Coronary artery (tissue), 2 donors: ENCODE measurements around the gene G0S2.

ENCODE experiments used
- DNase-seq: peaks from one replicate; pipeline ENCODE4 v3.0.0-alpha.2; 2017; ENCODE audit warnings: low spot score
- H3K27ac ChIP-seq, 2 donors: fragments of 200-600 bp; sonication (generic); one replicate each; pipeline ENCODE4 v1.5.1; 2016 to 2019
- H3K4me3 ChIP-seq: fragments of 200-600 bp; sonication (generic); 2 replicates; pipeline ENCODE4 v1.5.1; 2016; ENCODE audit warnings: mild to moderate bottlenecking, moderate library complexity
- TF ChIP-seq, protein P1 (sequence below): fragments of 200-600 bp; sonication (generic); IDR thresholded peaks from one replicate; pipeline ENCODE4 v1.5.1; 2019; ENCODE audit warnings: antibody characterized with exemption

The G0S2 gene

DNA sequence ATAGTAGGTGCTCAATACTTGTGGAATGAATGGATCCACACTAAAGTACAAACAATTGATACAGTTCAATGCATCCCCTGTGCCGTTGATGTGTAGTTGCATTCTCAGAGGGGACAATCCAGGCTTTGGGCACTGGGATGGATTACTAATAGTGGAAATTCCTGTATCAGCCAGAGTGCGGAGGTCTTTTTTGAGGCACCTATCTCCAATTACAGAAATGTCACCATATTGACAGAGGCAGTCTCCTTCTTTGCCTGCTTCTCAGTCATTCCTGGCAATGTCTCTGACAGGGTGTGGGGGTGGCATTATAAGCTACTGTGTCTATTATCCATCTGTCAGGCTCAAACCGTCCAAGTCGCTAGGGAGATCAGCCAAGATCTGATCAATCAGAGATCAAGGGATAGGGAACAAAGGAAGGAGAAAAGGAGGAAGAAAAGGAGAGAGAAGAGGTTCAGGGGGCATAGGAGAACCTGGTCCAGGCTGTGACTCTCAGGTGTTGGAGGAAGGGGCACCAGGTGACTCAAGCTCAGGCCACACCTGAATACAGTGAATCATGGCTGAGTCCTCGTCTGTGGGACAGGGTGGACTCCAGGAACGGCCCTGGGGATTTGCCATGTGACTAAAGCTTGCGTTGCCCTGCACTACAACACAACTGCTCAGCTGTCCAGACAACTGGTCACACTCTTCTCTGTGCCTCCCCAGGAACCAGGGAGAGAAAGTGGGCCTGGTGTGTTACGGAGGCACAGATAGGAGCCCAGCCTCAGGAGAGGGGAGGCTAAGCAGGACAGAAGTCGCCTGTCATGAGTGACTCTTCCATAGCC is 19.6 kb upstream of the G0S2 start:
- H3K4me3 ChIP-seq: no peak overlapping the region
- H3K27ac ChIP-seq: no peak overlapping the region

GRCh38 chr1:209657140-209657879 is 17.9 kb upstream of the G0S2 start:
- TF ChIP-seq, protein P1, sequence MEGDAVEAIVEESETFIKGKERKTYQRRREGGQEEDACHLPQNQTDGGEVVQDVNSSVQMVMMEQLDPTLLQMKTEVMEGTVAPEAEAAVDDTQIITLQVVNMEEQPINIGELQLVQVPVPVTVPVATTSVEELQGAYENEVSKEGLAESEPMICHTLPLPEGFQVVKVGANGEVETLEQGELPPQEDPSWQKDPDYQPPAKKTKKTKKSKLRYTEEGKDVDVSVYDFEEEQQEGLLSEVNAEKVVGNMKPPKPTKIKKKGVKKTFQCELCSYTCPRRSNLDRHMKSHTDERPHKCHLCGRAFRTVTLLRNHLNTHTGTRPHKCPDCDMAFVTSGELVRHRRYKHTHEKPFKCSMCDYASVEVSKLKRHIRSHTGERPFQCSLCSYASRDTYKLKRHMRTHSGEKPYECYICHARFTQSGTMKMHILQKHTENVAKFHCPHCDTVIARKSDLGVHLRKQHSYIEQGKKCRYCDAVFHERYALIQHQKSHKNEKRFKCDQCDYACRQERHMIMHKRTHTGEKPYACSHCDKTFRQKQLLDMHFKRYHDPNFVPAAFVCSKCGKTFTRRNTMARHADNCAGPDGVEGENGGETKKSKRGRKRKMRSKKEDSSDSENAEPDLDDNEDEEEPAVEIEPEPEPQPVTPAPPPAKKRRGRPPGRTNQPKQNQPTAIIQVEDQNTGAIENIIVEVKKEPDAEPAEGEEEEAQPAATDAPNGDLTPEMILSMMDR: no peak
- DNase-seq: peak; percentile 47
- Histone ChIP-seq H3K27ac (no peak overlapping the region), H3K4me3 (no peak overlapping the region)

More for the DNA sequence above, 19.6 kb upstream of the G0S2 start:
- DNase-seq: no peak
- TF ChIP-seq, protein P1: no peak

GRCh38 chr1:209657918-209658317 is 17.3 kb upstream of the G0S2 start:
- no peak overlapping the region for H3K4me3 ChIP-seq
- DNase-seq: peak; percentile 24
- H3K27ac ChIP-seq: no peak overlapping the region
- TF ChIP-seq, protein P1: no peak

- no peak overlapping the region for H3K27ac ChIP-seq
- DNase-seq: no peak
- no peak overlapping the region for H3K4me3 ChIP-seq
- TF ChIP-seq, protein P1: no peak
These were observed 15.3 kb upstream of the G0S2 start for GRCh38 chr1:209659909-209660308.

DNA sequence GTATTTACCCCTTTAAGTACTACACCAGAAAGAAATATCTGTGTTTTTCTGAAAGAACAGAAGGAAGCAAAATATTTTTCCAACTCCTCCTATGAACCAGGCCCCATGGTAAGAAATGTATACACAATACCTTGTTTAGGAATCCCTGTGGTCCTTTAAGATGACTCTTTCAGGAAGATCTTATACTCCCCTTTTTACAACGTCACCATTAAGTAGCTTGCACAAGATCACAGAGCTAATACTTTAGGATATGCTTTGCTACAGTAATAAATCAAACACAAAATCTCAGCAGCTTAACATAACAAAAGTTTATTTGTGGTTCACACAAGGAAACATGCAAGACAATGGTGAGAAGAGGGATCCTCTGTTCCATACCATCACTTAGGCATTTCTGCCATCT is 14.1 kb upstream of the G0S2 start:
- Histone ChIP-seq H3K27ac (no peak overlapping the region), H3K4me3 (no peak overlapping the region)
- TF ChIP-seq, protein P1: no peak
- no peak for DNase-seq

DNA sequence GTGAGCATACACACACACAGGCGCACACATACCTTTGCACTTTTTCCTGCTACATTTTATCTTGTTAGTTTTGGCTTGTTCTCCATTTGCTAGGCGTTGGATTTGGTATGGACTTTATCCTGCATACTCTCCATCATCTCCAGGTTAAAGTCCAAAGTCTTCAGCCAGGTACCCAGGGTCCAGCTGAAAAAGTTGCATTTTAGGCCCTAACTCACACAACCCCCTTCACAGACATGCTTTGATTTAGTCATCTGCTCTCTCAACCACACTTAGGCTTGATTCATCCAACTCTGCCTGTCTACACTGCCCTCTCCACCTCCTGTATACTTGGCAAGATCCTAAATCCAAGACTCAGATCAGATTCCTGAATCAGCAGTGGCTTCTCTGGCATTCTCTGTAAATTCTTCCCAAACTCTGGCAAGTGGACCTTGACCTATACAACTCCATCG is 12.3 kb upstream of the G0S2 start:
- TF ChIP-seq, protein P1: no peak
- Histone ChIP-seq H3K27ac (no peak overlapping the region), H3K4me3 (no peak overlapping the region)
- no peak for DNase-seq
